Endothelial cell of umbilical vein (primary cell): ENCODE data around the gene PLEKHF1. TPM values are rescaled to one million over a fixed set of nuclear protein-coding genes. Genes with fewer than 3 reads are reported as not detected.

Experiments used
- BruUV-seq: library from RNA; stranded (reverse); fragments of 400-500 nt; replicated peaks from 2 replicates; lab custom pipeline; 2021; lab: Mats Ljungman, UMichigan
- CTCF ChIA-PET: fragments of 300-600, 350-600 bp; sonication (Branson Sonifier 250); formaldehyde crosslinking; loops from one replicate; lab custom pipeline; 2021; ENCODE audit warnings: antibody characterized with exemption, inconsistent platforms; lab: Charles Lee
- POLR2A ChIA-PET: fragments of 300-600, 350-600 bp; sonication (Branson Sonifier 250); formaldehyde crosslinking; loops from one replicate; lab custom pipeline; 2021; ENCODE audit warnings: antibody characterized with exemption, inconsistent platforms; lab: Charles Lee
- DNase-seq: peaks from one replicate; pipeline ENCODE4 v3.0.0-alpha.2; 2011; ENCODE audit warnings: low read depth, low spot score
- FAIRE-seq: peaks from 2 replicates; lab custom pipeline; 2011; peaks lifted over from hg19 to GRCh38; lab: Jason Lieb, UNC
- H2AFZ ChIP-seq: 2 replicates; pipeline ENCODE4 v1.6.0; 2012; ENCODE audit warnings: low read depth, low read length, control low read depth, inconsistent platforms
- H3K27ac ChIP-seq: 2 replicates; pipeline ENCODE4 v1.5.1; 2011; ENCODE audit warnings: low read depth, mild to moderate bottlenecking, control low read depth, low read length, moderate library complexity; ENCODE audit not compliant: insufficient read depth
- H3K27me3 ChIP-seq, 2 experiments: 2 replicates each; pipeline versions ENCODE4 v1.6.0 to v1.6.1; 2011; ENCODE audit warnings: low read length in 2 of 2, mixed read lengths in 1 of 2; ENCODE audit not compliant: control insufficient read depth in 2 of 2, insufficient read depth in 2 of 2
- H3K36me3 ChIP-seq, 2 experiments: 2 replicates in 1 of 2; 3 replicates in 1 of 2; pipeline ENCODE4 v1.5.1; 2011; ENCODE audit warnings: low read length in 2 of 2, mild to moderate bottlenecking in 1 of 2, moderate library complexity in 1 of 2; ENCODE audit not compliant: control insufficient read depth in 2 of 2, insufficient read depth in 2 of 2; ENCODE audit errors: extremely low read depth in 1 of 2
- H3K4me1 ChIP-seq: 3 replicates; pipeline ENCODE4 v1.5.1; 2011; ENCODE audit warnings: mild to moderate bottlenecking, low read length; ENCODE audit not compliant: control insufficient read depth, insufficient read depth; ENCODE audit errors: extremely low read depth
- H3K4me2 ChIP-seq: 2 replicates; pipeline ENCODE4 v1.6.1; 2011; ENCODE audit warnings: low read length, control low read depth, mixed read lengths; ENCODE audit not compliant: insufficient read depth
- H3K4me3 ChIP-seq, 3 experiments: fragments of 200-600 bp in 1 of 3; sonication (generic), shearing (Covaris generic) in 1 of 3; replicated peaks in 1 of 3; 2 replicates each; pipeline ENCODE4 v1.5.1; 2011 to 2016; ENCODE audit warnings: control low read depth in 3 of 3, low read length in 3 of 3, mild to moderate bottlenecking in 2 of 3, inconsistent platforms in 1 of 3, low read depth in 1 of 3, moderate library complexity in 1 of 3; ENCODE audit not compliant: insufficient read depth in 1 of 3
- H3K79me2 ChIP-seq: 2 replicates; pipeline ENCODE4 v1.6.0; 2012; ENCODE audit warnings: low read length, inconsistent platforms; ENCODE audit not compliant: control insufficient read depth, insufficient read depth
- H3K9ac ChIP-seq: replicated peaks from 2 replicates; pipeline ENCODE3; 2011; ENCODE audit warnings: low read length, control low read depth; ENCODE audit not compliant: insufficient read depth; ENCODE audit errors: extremely low read depth
- H3K9me1 ChIP-seq: replicated peaks from 3 replicates; pipeline ENCODE4 v1.6.0; 2011; ENCODE audit warnings: mild to moderate bottlenecking, low read length; ENCODE audit not compliant: control insufficient read depth, insufficient read depth; ENCODE audit errors: extremely low read depth
- H3K9me3 ChIP-seq: replicated peaks from 2 replicates; pipeline ENCODE4 v1.5.1; 2012; ENCODE audit warnings: low read length, inconsistent platforms; ENCODE audit not compliant: control insufficient read depth, insufficient read depth
- H4K20me1 ChIP-seq: replicated peaks from 2 replicates; pipeline ENCODE3; 2011; ENCODE audit warnings: mild to moderate bottlenecking, low read length; ENCODE audit not compliant: control insufficient read depth, insufficient read depth; ENCODE audit errors: extremely low read depth
- CTCF ChIP-seq, 2 donors: IDR thresholded peaks; 1 replicate in 1 of 2; 2 replicates in 1 of 2; pipeline ENCODE4 v1.5.1; 2011; ENCODE audit warnings: low read length in 2 of 2, mild to moderate bottlenecking in 2 of 2, moderate library complexity in 2 of 2, control low read depth in 1 of 2, inconsistent platforms in 1 of 2, low read depth in 1 of 2; ENCODE audit not compliant: insufficient read depth in 1 of 2; ENCODE audit errors: extremely low read depth in 1 of 2
- EZH2 ChIP-seq: IDR thresholded peaks from 2 replicates; pipeline ENCODE4 v1.6.1; 2012; ENCODE audit warnings: borderline replicate concordance, low read depth, mild to moderate bottlenecking, moderate library complexity, low read length, inconsistent platforms; ENCODE audit not compliant: severe bottlenecking
- FOS ChIP-seq: IDR thresholded peaks from 2 replicates; pipeline ENCODE4 v1.6.1; 2011; ENCODE audit warnings: mild to moderate bottlenecking, low read length, moderate library complexity, borderline replicate concordance; ENCODE audit not compliant: insufficient read depth
- GATA2 ChIP-seq: IDR thresholded peaks from 2 replicates; pipeline ENCODE4 v1.7.0; 2011; ENCODE audit warnings: low read depth, mild to moderate bottlenecking, moderate library complexity, mixed read lengths, low read length; ENCODE audit not compliant: insufficient read length, insufficient read depth
- JUN ChIP-seq: IDR thresholded peaks from 2 replicates; pipeline ENCODE4 v1.6.1; 2011; ENCODE audit warnings: borderline replicate concordance, low read depth; ENCODE audit not compliant: insufficient read length, insufficient read depth
- MYC ChIP-seq: IDR thresholded peaks from one replicate; pipeline ENCODE4 v1.6.1; 2011; ENCODE audit warnings: mild to moderate bottlenecking, low read depth, low read length
- POLR2A ChIP-seq: IDR thresholded peaks from 2 replicates; pipeline ENCODE4 v1.6.1; 2012; ENCODE audit warnings: low read depth, mild to moderate bottlenecking, control low read depth, low read length
- POLR2AphosphoS5 ChIP-seq: IDR thresholded peaks from 2 replicates; pipeline ENCODE4 v1.6.1; 2012; ENCODE audit warnings: low read depth, mild to moderate bottlenecking, control low read depth, low read length, moderate library complexity; ENCODE audit not compliant: insufficient read depth
- dilution Hi-C: fragments of 300-500 bp; cut with MboI; formaldehyde crosslinking; loops from one replicate; pipeline ENCODE4 v1.15.0; 2019; ENCODE audit warnings: low sequenced_read_pairs; ENCODE audit not compliant: extremely low pct_ligation_motif_present
- intact Hi-C: fragments of 100-400 bp; cut with micrococcal nuclease; formaldehyde crosslinking; loops from one replicate; pipeline ENCODE4 v1.10.0; 2022
- polyA plus RNA-seq, 4 experiments: library from polyadenylated mRNA; depleted of rRNA in 3 of 4; stranded (reverse) in 3 of 4; unstranded in 1 of 4; fragments of >200 nt; gene quantifications; 2 replicates each; pipeline versions ENCODE4 v1.2.1 to v1.2.3, GENCODE V29; 2011 to 2012; ENCODE audit warnings: missing spikeins in 1 of 4
- total RNA-seq: library from RNA; stranded (reverse); gene quantifications from 2 replicates; pipeline ENCODE4 v1.2.3, GENCODE V29; 2021
- TF ChIP-seq, protein P1 (sequence below): IDR thresholded peaks from 2 replicates; pipeline ENCODE4 v1.6.1; 2011; ENCODE audit not compliant: insufficient read depth, insufficient read length

PLEKHF1 gene
- total and polyA plus RNA-seq, 2 donors (not counting 3 experiments of a cell fraction or from before 2014, with no cell fraction given) = 5.5 TPM

- TF ChIP-seq POLR2A (no peak), FOS (no peak), POLR2AphosphoS5 (no peak), MYC (no peak), JUN (no peak), EZH2 (no peak), CTCF (IDR thresholded peaks at IDR 0.05; ENCODE audit: extremely low read depth in 1 of 2, insufficient read depth in 1 of 2, low read depth in 1 of 2, low read length in 2 of 2) (no peak), GATA2 (no peak)
- TF ChIP-seq, protein P1, sequence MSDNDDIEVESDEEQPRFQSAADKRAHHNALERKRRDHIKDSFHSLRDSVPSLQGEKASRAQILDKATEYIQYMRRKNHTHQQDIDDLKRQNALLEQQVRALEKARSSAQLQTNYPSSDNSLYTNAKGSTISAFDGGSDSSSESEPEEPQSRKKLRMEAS = no peak
- dilution Hi-C loops = no loop called here
- POLR2A ChIA-PET = no interaction called here
These were observed 20.1 kb downstream of the PLEKHF1 start for GRCh38 chr19:29685326-29685725.

More at GRCh38 chr19:29685326-29685725, 20.1 kb downstream of the PLEKHF1 start:
- Histone ChIP-seq H3K4me2 (no peak overlapping the region), H3K4me1 (peaks cover 5% of the 10 kb centered on the region), H2AFZ (no peak overlapping the region), H3K9me1 (no peaks in the 10 kb centered on the region), H3K4me3 (no peak overlapping the region), H3K9ac (no peak overlapping the region), H3K9me3 (no peaks in the 10 kb centered on the region), H4K20me1 (no peaks in the 10 kb centered on the region), H3K79me2 (no peaks in the 10 kb centered on the region), H3K36me3 (no peaks in the 10 kb centered on the region), H3K27ac (no peak overlapping the region), H3K27me3 (no peaks in the 10 kb centered on the region)
- DNase-seq (no peak), FAIRE-seq (no peak)
- BruUV-seq = no TSS peak
- intact Hi-C loops = no loop called here
- CTCF ChIA-PET = interaction anchor here (0.8 to 2.4 kb wide), 2 partner anchors 14 to 75 kb away, joined by 3 to 7 read pairs; no protein-coding TSS in a partner anchor
